Measurements from ENCODE around the gene SIN3A.

- TF ChIP-seq POLR2AphosphoS5 (IDR thresholded peaks at IDR 0.05; ENCODE audit: low read depth, low read length) (no peak), POLR2A (IDR thresholded peaks at IDR 0.05; ENCODE audit: low read depth, low read length) (no peak), TAF1 (IDR thresholded peaks at IDR 0.05; ENCODE audit: borderline replicate concordance, low read depth, low read length) (no peak)
Measured at GRCh38 chr15:75329571-75329970, 121.9 kb downstream of the SIN3A start.
